NK-92 (cell line): Measurements from ENCODE around the gene ANKRD16.
"Not testable (repeated sequence)": the region's sequence is repeated elsewhere in the genome, so short reads cannot be mapped to it uniquely, and the experiment has no call there.

ENCODE experiments used
- DNase-seq: peaks from one replicate; lab custom pipeline; 2025; ENCODE audit not compliant: unreplicated experiment; lab: John Stamatoyannopoulos, UW

The ANKRD16 gene

GRCh38 chr10:5840314-5841307, 49.1 kb downstream of the ANKRD16 start:
- no peak for DNase-seq

- not testable (repeated sequence) for DNase-seq
Observed at GRCh38 chr10:5836181-5836580, 53.5 kb downstream of the ANKRD16 start.

- DNase-seq = no peak
Observed at GRCh38 chr10:5835446-5836095, 54.1 kb downstream of the ANKRD16 start.

- no peak for DNase-seq
Observed at GRCh38 chr10:5833814-5834213, 55.9 kb downstream of the ANKRD16 start.

- DNase-seq = no peak
Observed at GRCh38 chr10:5832946-5833345, 56.7 kb downstream of the ANKRD16 start.

- DNase-seq = no peak
Observed at GRCh38 chr10:5831446-5831782, 58.3 kb downstream of the ANKRD16 start.

- no peak for DNase-seq
Observed at GRCh38 chr10:5830629-5831445, 58.9 kb downstream of the ANKRD16 start.

GRCh38 chr10:5829267-5829666, 60.4 kb downstream of the ANKRD16 start:
- DNase-seq = no peak

- no peak for DNase-seq
Observed at GRCh38 chr10:5828725-5829124, 61.0 kb downstream of the ANKRD16 start.

GRCh38 chr10:5827841-5828240, 61.9 kb downstream of the ANKRD16 start:
- DNase-seq = no peak

GRCh38 chr10:5826511-5826910, 63.2 kb downstream of the ANKRD16 start:
- not testable (repeated sequence) for DNase-seq

- no peak for DNase-seq
Observed at GRCh38 chr10:5818894-5819293, 70.8 kb downstream of the ANKRD16 start.

GRCh38 chr10:5818048-5818331, 71.7 kb downstream of the ANKRD16 start:
- DNase-seq = no peak

GRCh38 chr10:5817322-5818047, 72.2 kb downstream of the ANKRD16 start:
- no peak for DNase-seq

GRCh38 chr10:5816170-5816569, 73.5 kb downstream of the ANKRD16 start:
- no peak for DNase-seq

- no peak for DNase-seq
Observed at GRCh38 chr10:5814110-5815107, 75.3 kb downstream of the ANKRD16 start.

- peak; percentile 76 for DNase-seq
Observed at GRCh38 chr10:5813341-5814109, 76.2 kb downstream of the ANKRD16 start, which contains the start of gene GDI2. Gene GDI2, minus strand, starts transcription at chr10:5813434. Its CDS starts 176 bp downstream, at chr10:5813258.

GRCh38 chr10:5813091-5813340, 76.7 kb downstream of the ANKRD16 start:
- no peak for DNase-seq
